Panc1 (cell line): Measurements from ENCODE around the gene LETMD1. TPM values are rescaled to one million over a fixed set of nuclear protein-coding genes. Genes with fewer than 3 reads are reported as not detected.

Experiments
- ATAC-seq: fragments of 200-7000 bp; cut with Tn5 transposase; 2 replicates; pipeline ENCODE4 v1.9.1; 2020; ENCODE audit warnings: mild to moderate bottlenecking, moderate library complexity
- BruUV-seq: library from RNA; stranded (reverse); fragments of 400-500 nt; replicated peaks from 2 replicates; lab custom pipeline; 2021; lab: Mats Ljungman, UMichigan
- CTCF ChIA-PET: fragments of 300-600 bp; sonication (Branson Sonifier 250); formaldehyde crosslinking; loops from one replicate; lab custom pipeline; 2022; ENCODE audit warnings: antibody characterized with exemption; lab: Charles Lee
- POLR2A ChIA-PET: fragments of 300-600 bp; sonication (Branson Sonifier 250); formaldehyde crosslinking; loops from one replicate; lab custom pipeline; 2022; ENCODE audit warnings: antibody characterized with exemption; lab: Charles Lee
- DNase-seq: peaks from one replicate; pipeline ENCODE4 v3.0.0-alpha.2; 2010; ENCODE audit warnings: low read depth, low spot score
- H3K27ac ChIP-seq: 2 replicates; pipeline ENCODE4 v1.5.1; 2011; ENCODE audit warnings: mild to moderate bottlenecking, low read length, inconsistent platforms
- H3K27me3 ChIP-seq: fragments of 200-500 bp; sonication (Bioruptor generic); 2 replicates; pipeline ENCODE4 v1.6.0; 2014; ENCODE audit warnings: low read length, inconsistent platforms; ENCODE audit not compliant: control insufficient read depth, insufficient read depth
- H3K36me3 ChIP-seq: fragments of 200-500 bp; sonication (Bioruptor generic); 2 replicates; pipeline ENCODE4 v1.5.1; 2014; ENCODE audit warnings: inconsistent platforms, mild to moderate bottlenecking, low read length, moderate library complexity; ENCODE audit not compliant: control insufficient read depth, insufficient read depth
- H3K4me1 ChIP-seq: 2 replicates; pipeline ENCODE4 v1.5.1; 2011; ENCODE audit warnings: inconsistent platforms, mild to moderate bottlenecking, low read length, moderate library complexity; ENCODE audit not compliant: control insufficient read depth, insufficient read depth
- H3K4me3 ChIP-seq, 2 experiments: 2 replicates each; pipeline ENCODE4 v1.5.1; 2011 to 2012; ENCODE audit warnings: low read depth in 2 of 2, low read length in 2 of 2, mild to moderate bottlenecking in 2 of 2, inconsistent platforms in 1 of 2, moderate library complexity in 1 of 2
- H3K9me3 ChIP-seq: fragments of 200-500 bp; sonication (Bioruptor generic); 2 replicates; pipeline ENCODE4 v1.5.1; 2014; ENCODE audit warnings: low read depth, mild to moderate bottlenecking, inconsistent platforms, low read length, moderate library complexity; ENCODE audit not compliant: control insufficient read depth, insufficient read depth
- CTCF ChIP-seq: fragments of 450-650 bp; IDR thresholded peaks from 2 replicates; pipeline ENCODE4 v1.5.1; 2017; ENCODE audit warnings: mild to moderate bottlenecking
- POLR2AphosphoS5 ChIP-seq: IDR thresholded peaks from 2 replicates; pipeline ENCODE4 v1.6.1; 2012; ENCODE audit warnings: mild to moderate bottlenecking, low read depth, low read length, moderate library complexity
- REST ChIP-seq, 2 experiments: IDR thresholded peaks; 2 replicates each; pipeline ENCODE4 v1.6.1; 2011 to 2012; ENCODE audit warnings: low read depth in 2 of 2, control low read depth in 1 of 2, low read length in 1 of 2, mild to moderate bottlenecking in 1 of 2, moderate library complexity in 1 of 2; ENCODE audit not compliant: insufficient read depth in 1 of 2
- SIN3A ChIP-seq: IDR thresholded peaks from 2 replicates; pipeline ENCODE4 v1.6.1; 2012; ENCODE audit warnings: low read depth, mild to moderate bottlenecking, low read length, moderate library complexity, borderline replicate concordance; ENCODE audit not compliant: insufficient read depth
- TCF7L2 ChIP-seq: IDR thresholded peaks from 2 replicates; pipeline ENCODE4 v1.6.1; 2011; ENCODE audit warnings: mild to moderate bottlenecking, low read depth, low read length, inconsistent platforms
- in situ Hi-C: cut with HindIII; loops from 2 replicates; pipeline ENCODE4 v1.10.0; 2016; ENCODE audit warnings: low sequenced_read_pairs, low pct_unique_long_range_greater_than_20kb
- intact Hi-C: fragments of 100-400 bp; cut with micrococcal nuclease; formaldehyde crosslinking; loops from one replicate; pipeline ENCODE4 v1.10.0; 2022; ENCODE audit not compliant: unreplicated experiment
- total RNA-seq: library from RNA; stranded (reverse); gene quantifications from one replicate; pipeline ENCODE4 v1.2.1, GENCODE V29; 2021; ENCODE audit not compliant: unreplicated experiment

LETMD1 gene
- total RNA-seq, 1 experiment from 2014 or later = 47.9 TPM

GRCh38 chr12:51067771-51068170, 19.6 kb downstream of the LETMD1 start:
- no peaks in the 10 kb centered on the region for H3K27me3 ChIP-seq
- in situ Hi-C loops = no loop called here
- no peak overlapping the region for H3K4me3 ChIP-seq
- no peaks in the 10 kb centered on the region for H3K9me3 ChIP-seq
- no peak for TF ChIP-seq CTCF
- TF ChIP-seq POLR2AphosphoS5 = no peak
- TF ChIP-seq TCF7L2 = no peak
- TF ChIP-seq REST (IDR thresholded peaks at IDR 0.05; ENCODE audit: insufficient read depth in 1 of 2, low read depth in 2 of 2, low read length in 1 of 2) = no peak
- TF ChIP-seq SIN3A = no peak
- H3K36me3 ChIP-seq = peaks cover 17% of the 10 kb centered on the region
- CTCF ChIA-PET = no interaction called here
- POLR2A ChIA-PET = interaction anchor here (0.5 kb wide), 1 partner anchor 30 kb away, joined by 8 read pairs; no protein-coding TSS in a partner anchor
- DNase-seq (no peak), ATAC-seq (no peak)
- intact Hi-C loops = no loop called here
- no TSS peak for BruUV-seq
- no peaks in the 10 kb centered on the region for H3K4me1 ChIP-seq
- H3K27ac ChIP-seq = no peak overlapping the region

- BruUV-seq = TSS peak; percentile 78
- no peak for ATAC-seq
- no peak overlapping the region for H3K27ac ChIP-seq
Observed at GRCh38 chr12:51070004-51070403, 21.9 kb downstream of the LETMD1 start.

More at GRCh38 chr12:51070004-51070403, 21.9 kb downstream of the LETMD1 start:
- Histone ChIP-seq H3K36me3 (peaks cover 11% of the 10 kb centered on the region), H3K4me1 (no peaks in the 10 kb centered on the region), H3K27me3 (no peaks in the 10 kb centered on the region), H3K9me3 (no peaks in the 10 kb centered on the region), H3K4me3 (no peak overlapping the region)
- intact Hi-C loops = no loop called here
- no peak for DNase-seq
- POLR2A ChIA-PET = no interaction called here
- in situ Hi-C loops = no loop called here
- TF ChIP-seq POLR2AphosphoS5 = no peak
- no peak for TF ChIP-seq REST (IDR thresholded peaks at IDR 0.05; ENCODE audit: insufficient read depth in 1 of 2, low read depth in 2 of 2, low read length in 1 of 2)
- CTCF ChIA-PET = no interaction called here
